ENCODE results near the gene TRIM31.
"Not testable (repeated sequence)": the region's sequence is repeated elsewhere in the genome, so short reads cannot be mapped to it uniquely, and the experiment has no call there.

TRIM31 gene

GRCh38 chr6:30121446-30122366, 8.8 kb upstream of the TRIM31 start:
- Histone ChIP-seq H3K9me2 (replicated peaks; ENCODE audit: insufficient read depth, low read length) (no peaks in the 10 kb centered on the region), H3K27me3 (replicated peaks; ENCODE audit: insufficient read depth, low read length) (no peaks in the 10 kb centered on the region), H3K27ac (ENCODE audit: low read length) (no peak overlapping the region), H2AFZ (ENCODE audit: low read length) (no peak overlapping the region), H3F3A (ENCODE audit: insufficient read depth, low read length) (no peaks in the 10 kb centered on the region), H3K9ac (ENCODE audit: low read length) (no peak overlapping the region), H3K4me3 (ENCODE audit: low read length) (no peak overlapping the region), H3K9me3 (replicated peaks; ENCODE audit: insufficient read depth, low read length) (no peaks in the 10 kb centered on the region), H3K4me2 (ENCODE audit: low read depth, low read length) (no peak overlapping the region), H3K79me2 (ENCODE audit: low read length) (no peaks in the 10 kb centered on the region), H3K4me1 (ENCODE audit: low read length) (no peaks in the 10 kb centered on the region), H4K20me1 (ENCODE audit: insufficient read depth, low read length) (no peaks in the 10 kb centered on the region), H3K36me3 (replicated peaks; ENCODE audit: insufficient read depth, low read length) (no peaks in the 10 kb centered on the region)
- DNase-seq: no peak
- TF ChIP-seq, protein P1, sequence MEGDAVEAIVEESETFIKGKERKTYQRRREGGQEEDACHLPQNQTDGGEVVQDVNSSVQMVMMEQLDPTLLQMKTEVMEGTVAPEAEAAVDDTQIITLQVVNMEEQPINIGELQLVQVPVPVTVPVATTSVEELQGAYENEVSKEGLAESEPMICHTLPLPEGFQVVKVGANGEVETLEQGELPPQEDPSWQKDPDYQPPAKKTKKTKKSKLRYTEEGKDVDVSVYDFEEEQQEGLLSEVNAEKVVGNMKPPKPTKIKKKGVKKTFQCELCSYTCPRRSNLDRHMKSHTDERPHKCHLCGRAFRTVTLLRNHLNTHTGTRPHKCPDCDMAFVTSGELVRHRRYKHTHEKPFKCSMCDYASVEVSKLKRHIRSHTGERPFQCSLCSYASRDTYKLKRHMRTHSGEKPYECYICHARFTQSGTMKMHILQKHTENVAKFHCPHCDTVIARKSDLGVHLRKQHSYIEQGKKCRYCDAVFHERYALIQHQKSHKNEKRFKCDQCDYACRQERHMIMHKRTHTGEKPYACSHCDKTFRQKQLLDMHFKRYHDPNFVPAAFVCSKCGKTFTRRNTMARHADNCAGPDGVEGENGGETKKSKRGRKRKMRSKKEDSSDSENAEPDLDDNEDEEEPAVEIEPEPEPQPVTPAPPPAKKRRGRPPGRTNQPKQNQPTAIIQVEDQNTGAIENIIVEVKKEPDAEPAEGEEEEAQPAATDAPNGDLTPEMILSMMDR (IDR thresholded peaks at IDR 0.05; ENCODE audit: low read length): no peak
- TF ChIP-seq EZH2phosphoT487 (IDR thresholded peaks at IDR 0.05; ENCODE audit: low read length) (no peak), EZH2 (optimal IDR thresholded peaks at IDR 0.05; ENCODE audit: low read depth, low read length) (no peak)

DNA sequence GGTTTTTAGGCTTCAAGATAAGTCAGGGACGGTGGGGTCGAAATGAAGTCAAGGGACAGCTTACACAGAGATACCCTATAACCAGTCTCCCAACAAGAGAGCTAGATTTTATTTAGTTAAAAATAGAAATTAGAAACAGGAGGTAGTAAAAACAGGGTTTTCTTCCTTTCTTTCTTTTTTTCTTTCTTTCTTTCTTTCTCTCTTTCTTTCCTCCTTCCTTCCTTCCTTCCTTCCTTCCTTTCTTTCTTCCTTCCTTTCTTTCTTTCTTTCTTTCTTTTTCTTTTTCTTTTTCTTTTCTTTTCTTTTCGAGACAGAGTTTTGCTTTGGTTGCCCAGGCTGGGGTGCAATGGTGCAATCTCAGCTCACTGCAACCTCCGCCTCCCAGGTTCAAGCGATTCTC, 5.8 kb upstream of the TRIM31 start:
- not testable (repeated sequence) for H3K9me3 ChIP-seq (replicated peaks; ENCODE audit: insufficient read depth, low read length); H3K4me1 ChIP-seq (ENCODE audit: low read length); H3K36me3 ChIP-seq (replicated peaks; ENCODE audit: insufficient read depth, low read length); H3K27ac ChIP-seq (ENCODE audit: low read length); H3K4me3 ChIP-seq (ENCODE audit: low read length); H3K27me3 ChIP-seq (replicated peaks; ENCODE audit: insufficient read depth, low read length); H3K79me2 ChIP-seq (ENCODE audit: low read length); H3F3A ChIP-seq (ENCODE audit: insufficient read depth, low read length); H3K9me2 ChIP-seq (replicated peaks; ENCODE audit: insufficient read depth, low read length); DNase-seq; H4K20me1 ChIP-seq (ENCODE audit: insufficient read depth, low read length); H2AFZ ChIP-seq (ENCODE audit: low read length); H3K9ac ChIP-seq (ENCODE audit: low read length); H3K4me2 ChIP-seq (ENCODE audit: low read depth, low read length)

- H3K4me3 ChIP-seq (ENCODE audit: low read length): no peak overlapping the region
- no peak for TF ChIP-seq EZH2phosphoT487 (IDR thresholded peaks at IDR 0.05; ENCODE audit: low read length)
- TF ChIP-seq, protein P1 (IDR thresholded peaks at IDR 0.05; ENCODE audit: low read length): no peak
- H3K79me2 ChIP-seq (ENCODE audit: low read length): no peaks in the 10 kb centered on the region
- H3F3A ChIP-seq (ENCODE audit: insufficient read depth, low read length): peaks cover 9% of the 10 kb centered on the region; the same call in 1 of the 2 replicates
- DNase-seq: no peak
- H3K9ac ChIP-seq (ENCODE audit: low read length): no peak overlapping the region
- H3K4me2 ChIP-seq (ENCODE audit: low read depth, low read length): no peak overlapping the region
- no peak overlapping the region for H3K27ac ChIP-seq (ENCODE audit: low read length)
- no peaks in the 10 kb centered on the region for H3K27me3 ChIP-seq (replicated peaks; ENCODE audit: insufficient read depth, low read length)
- no peaks in the 10 kb centered on the region for H3K9me3 ChIP-seq (replicated peaks; ENCODE audit: insufficient read depth, low read length)
- H3K4me1 ChIP-seq (ENCODE audit: low read length): peaks cover 13% of the 10 kb centered on the region
- no peaks in the 10 kb centered on the region for H3K36me3 ChIP-seq (replicated peaks; ENCODE audit: insufficient read depth, low read length)
- H4K20me1 ChIP-seq (ENCODE audit: insufficient read depth, low read length): no peaks in the 10 kb centered on the region
- H3K9me2 ChIP-seq (replicated peaks; ENCODE audit: insufficient read depth, low read length): no peaks in the 10 kb centered on the region
- H2AFZ ChIP-seq (ENCODE audit: low read length): no peak overlapping the region
These were observed 3.8 kb upstream of the TRIM31 start for GRCh38 chr6:30116724-30117123.

DNA sequence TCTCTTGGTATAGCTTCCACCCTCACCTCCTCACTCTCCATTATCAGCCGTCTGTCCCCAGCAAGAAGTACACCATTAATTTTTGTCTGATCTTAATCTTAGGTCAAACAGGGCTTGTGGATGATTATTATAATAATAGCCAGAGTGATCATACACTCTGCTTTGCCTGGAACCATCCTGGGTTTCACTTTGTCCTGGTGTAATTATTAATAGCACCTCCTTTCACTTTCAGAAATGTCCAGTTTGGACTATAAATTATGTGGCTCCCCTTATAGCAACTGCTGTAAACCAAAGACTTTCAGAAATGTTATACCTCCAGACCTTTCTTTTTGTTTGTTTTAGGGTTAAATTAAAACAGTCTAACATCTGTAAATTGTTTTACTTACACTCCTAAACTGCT, 951 bp upstream of the TRIM31 start:
- Histone ChIP-seq H3K4me1 (ENCODE audit: low read length) (peaks cover 13% of the 10 kb centered on the region), H3K4me3 (ENCODE audit: low read length) (no peak overlapping the region), H3K9me2 (replicated peaks; ENCODE audit: insufficient read depth, low read length) (no peaks in the 10 kb centered on the region), H4K20me1 (ENCODE audit: insufficient read depth, low read length) (no peaks in the 10 kb centered on the region), H3K27ac (ENCODE audit: low read length) (no peak overlapping the region), H3K9ac (ENCODE audit: low read length) (no peak overlapping the region), H3K4me2 (ENCODE audit: low read depth, low read length) (peak overlapping the region; percentile 27; the same call in 1 of the 2 replicates), H3F3A (ENCODE audit: insufficient read depth, low read length) (peaks cover 9% of the 10 kb centered on the region; the same call in 1 of the 2 replicates), H3K27me3 (replicated peaks; ENCODE audit: insufficient read depth, low read length) (no peaks in the 10 kb centered on the region), H3K36me3 (replicated peaks; ENCODE audit: insufficient read depth, low read length) (no peaks in the 10 kb centered on the region), H2AFZ (ENCODE audit: low read length) (no peak overlapping the region), H3K9me3 (replicated peaks; ENCODE audit: insufficient read depth, low read length) (no peaks in the 10 kb centered on the region), H3K79me2 (ENCODE audit: low read length) (no peaks in the 10 kb centered on the region)
- no peak for DNase-seq
- TF ChIP-seq EZH2 (optimal IDR thresholded peaks at IDR 0.05; ENCODE audit: low read depth, low read length): no peak
- TF ChIP-seq EZH2phosphoT487 (IDR thresholded peaks at IDR 0.05; ENCODE audit: low read length): no peak
- TF ChIP-seq, protein P1 (IDR thresholded peaks at IDR 0.05; ENCODE audit: low read length): no peak
